GM12878 (cell line): ENCODE results near the gene BMPR2. TPM values are rescaled to one million over a fixed set of nuclear protein-coding genes. Genes with fewer than 3 reads are reported as not detected.

Source experiments
- ATAC-seq: fragments of 200-7000 bp; cut with Tn5 transposase; 3 replicates; pipeline ENCODE4 v1.9.1; 2020; ENCODE audit warnings: mild to moderate bottlenecking, moderate library complexity
- BruUV-seq: library from RNA; stranded (reverse); fragments of 400-500 nt; replicated peaks from 2 replicates; lab custom pipeline; 2021; lab: Mats Ljungman, UMichigan
- CTCF ChIA-PET: fragments of 300-600 bp; sonication (Branson Sonifier 250); formaldehyde crosslinking; extraction: SDS; loops from one replicate; lab custom pipeline; 2021; ENCODE audit warnings: inconsistent platforms; lab: Yijun Ruan, JAX
- POLR2A ChIA-PET: fragments of 350-600 bp; formaldehyde crosslinking; extraction: SDS; loops from one replicate; lab custom pipeline; 2021; ENCODE audit warnings: inconsistent platforms; lab: Charles Lee
- RAD21 ChIA-PET: fragments of 300-600 bp; sonication (Branson Sonifier 250); formaldehyde crosslinking; loops from one replicate; lab custom pipeline; 2023; ENCODE audit warnings: antibody characterized with exemption; ENCODE audit not compliant: unreplicated experiment; lab: Charles Lee
- SMC1A ChIA-PET: fragments of 300-600 bp; sonication (Branson Sonifier 250); formaldehyde crosslinking; loops from one replicate; lab custom pipeline; 2023; ENCODE audit not compliant: unreplicated experiment, uncharacterized antibody; lab: Charles Lee
- DNase-seq: peaks from one replicate; pipeline ENCODE4 v3.0.0-alpha.2; 2011; ENCODE audit warnings: low read depth, low spot score
- FAIRE-seq: peaks from 3 replicates; lab custom pipeline; 2011; peaks lifted over from hg19 to GRCh38; lab: Jason Lieb, UNC
- H2AFZ ChIP-seq: 2 replicates; pipeline ENCODE4 v1.6.0; 2011; ENCODE audit warnings: low read depth, low read length, control low read depth; ENCODE audit not compliant: control insufficient read depth
- H3K27ac ChIP-seq: 2 replicates; pipeline ENCODE4 v1.5.1; 2011; ENCODE audit warnings: control low read depth; ENCODE audit not compliant: control insufficient read depth, insufficient read depth
- H3K27me3 ChIP-seq, 2 experiments: replicated peaks in 1 of 2; 2 replicates each; pipeline versions ENCODE4 v1.6.0 to v1.6.1; 2011; ENCODE audit warnings: low read length in 1 of 2; ENCODE audit not compliant: control insufficient read depth in 2 of 2, insufficient read depth in 2 of 2
- H3K36me3 ChIP-seq, 2 experiments: 2 replicates each; pipeline ENCODE4 v1.5.1; 2011; ENCODE audit warnings: low read length in 1 of 2; ENCODE audit not compliant: control insufficient read depth in 2 of 2, insufficient read depth in 2 of 2
- H3K4me1 ChIP-seq: 2 replicates; pipeline ENCODE4 v1.6.1; 2011; ENCODE audit warnings: mild to moderate bottlenecking, low read length, moderate library complexity, mixed read lengths; ENCODE audit not compliant: control insufficient read depth, insufficient read depth
- H3K4me2 ChIP-seq: 2 replicates; pipeline ENCODE4 v1.6.0; 2011; ENCODE audit warnings: control low read depth; ENCODE audit not compliant: control insufficient read depth, insufficient read depth
- H3K4me3 ChIP-seq: fragments of 200-600 bp; sonication (generic); 2 replicates; pipeline ENCODE4 v1.5.1; 2016
- H3K79me2 ChIP-seq: 2 replicates; pipeline ENCODE4 v1.6.0; 2011; ENCODE audit warnings: low read length; ENCODE audit not compliant: control insufficient read depth, insufficient read depth
- H3K9ac ChIP-seq: 2 replicates; pipeline ENCODE4 v1.8.0; 2011; ENCODE audit warnings: low read length, control low read depth, mixed read lengths; ENCODE audit not compliant: control insufficient read depth, insufficient read depth
- H3K9me3 ChIP-seq: replicated peaks from 3 replicates; pipeline ENCODE4 v1.5.1; 2011; ENCODE audit warnings: mild to moderate bottlenecking, low read length; ENCODE audit not compliant: control insufficient read depth, insufficient read depth
- H4K20me1 ChIP-seq: 2 replicates; pipeline ENCODE4 v1.6.0; 2011; ENCODE audit not compliant: control insufficient read depth, insufficient read depth
- ATF3 ChIP-seq: IDR thresholded peaks from 2 replicates; pipeline ENCODE4 v1.6.1; 2011; ENCODE audit warnings: low read depth, mild to moderate bottlenecking, low read length, moderate library complexity, borderline replicate concordance; ENCODE audit errors: extremely low read depth
- MXI1 ChIP-seq: fragments of 150-350 bp; IDR thresholded peaks from 2 replicates; pipeline ENCODE4 v1.6.1; 2011; ENCODE audit warnings: low read depth, mild to moderate bottlenecking, inconsistent platforms, low read length, improper control_type of control experiment
- WGBS: methylation state at CpG from one replicate; pipeline ENCODE4 v1.1.6; 2016; ENCODE audit warnings: low lambda C conversion rate; ENCODE audit not compliant: insufficient replicate concordance, insufficient coverage; ENCODE audit errors: missing lambda C conversion rate; 5-methylcytosine and 5-hydroxymethylcytosine counted together
- in situ Hi-C: fragments of 300-500 bp; cut with MboI; formaldehyde crosslinking; loops from 9 replicates; pipeline ENCODE4 v1.14.3; 2018; ENCODE audit warnings: mixed read lengths
- intact Hi-C: fragments of 100-400 bp; cut with micrococcal nuclease; formaldehyde crosslinking; loops from one replicate; pipeline ENCODE4 v1.14.2; 2022; ENCODE audit not compliant: unreplicated experiment
- polyA plus RNA-seq, 11 experiments: library from polyadenylated mRNA; depleted of rRNA in 4 of 11; unstranded in 6 of 11; stranded (reverse) in 5 of 11; fragments of >200 nt; fragmentation: Nextera tagmentation in 4 of 11; fragmentation: Illumina TruSeq in 1 of 11; extraction: Ambion mirVana in 4 of 11; extraction: Trizol in 1 of 11; gene quantifications; 1 replicate in 1 of 11; 2 replicates in 10 of 11; pipeline versions ENCODE4 v1.2.1 to v1.2.3, GENCODE V29; 2011 to 2016; ENCODE audit warnings: inconsistent platforms in 2 of 11, missing spikeins in 2 of 11, low read depth in 1 of 11
- total RNA-seq, 4 experiments: library from RNA; depleted of rRNA in 3 of 4; stranded (reverse); fragments of >200 nt in 3 of 4; fragmentation: Illumina TruSeq in 1 of 4; extraction: Trizol in 1 of 4; gene quantifications; 2 replicates each; pipeline versions ENCODE4 v1.2.1 to v1.2.3, GENCODE V29; 2013 to 2021
- TF ChIP-seq, protein P1 (sequence below): fragments of 450-650 bp; IDR thresholded peaks from 2 replicates; pipeline ENCODE4 v1.6.1; 2016; ENCODE audit warnings: mild to moderate bottlenecking
- TF ChIP-seq, protein P2 (sequence below): fragments of 450-650 bp; IDR thresholded peaks from 2 replicates; pipeline ENCODE4 v1.6.1; 2017; ENCODE audit warnings: mild to moderate bottlenecking, moderate library complexity

BMPR2 gene
- total and polyA plus RNA-seq, 10 of the 15 experiments (the other 5 are each of a cell fraction or from before 2014, with no cell fraction given), result 2.4 to 33.0 (median 7.1) TPM

- FAIRE-seq, result no peak
- Histone ChIP-seq H3K27me3 (no peaks in the 10 kb centered on the region), H3K4me2 (no peak overlapping the region), H3K4me3 (no peak overlapping the region), H3K9ac (no peak overlapping the region), H4K20me1 (no peaks in the 10 kb centered on the region), H2AFZ (no peak overlapping the region), H3K9me3 (no peaks in the 10 kb centered on the region), H3K79me2 (no peaks in the 10 kb centered on the region), H3K36me3 (no peaks in the 10 kb centered on the region), H3K27ac (no peak overlapping the region), H3K4me1 (no peaks in the 10 kb centered on the region)
- SMC1A ChIA-PET, result interaction anchor here (1.2 kb wide), 1 partner anchor 17 kb away, joined by 3 read pairs; no protein-coding TSS in a partner anchor
- RAD21 ChIA-PET, result no interaction called here
- no peak for DNase-seq
- POLR2A ChIA-PET, result no interaction called here
- 98% methylated on average over 2 of the region's 2 CpGs for WGBS
- intact Hi-C loops, result no loop called here
- in situ Hi-C loops, result no loop called here
- no TSS peak for BruUV-seq
- TF ChIP-seq, protein P1, sequence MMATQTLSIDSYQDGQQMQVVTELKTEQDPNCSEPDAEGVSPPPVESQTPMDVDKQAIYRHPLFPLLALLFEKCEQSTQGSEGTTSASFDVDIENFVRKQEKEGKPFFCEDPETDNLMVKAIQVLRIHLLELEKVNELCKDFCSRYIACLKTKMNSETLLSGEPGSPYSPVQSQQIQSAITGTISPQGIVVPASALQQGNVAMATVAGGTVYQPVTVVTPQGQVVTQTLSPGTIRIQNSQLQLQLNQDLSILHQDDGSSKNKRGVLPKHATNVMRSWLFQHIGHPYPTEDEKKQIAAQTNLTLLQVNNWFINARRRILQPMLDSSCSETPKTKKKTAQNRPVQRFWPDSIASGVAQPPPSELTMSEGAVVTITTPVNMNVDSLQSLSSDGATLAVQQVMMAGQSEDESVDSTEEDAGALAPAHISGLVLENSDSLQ, result no peak
- TF ChIP-seq MXI1, result no peak
- no peak for TF ChIP-seq ATF3
- TF ChIP-seq, protein P2, sequence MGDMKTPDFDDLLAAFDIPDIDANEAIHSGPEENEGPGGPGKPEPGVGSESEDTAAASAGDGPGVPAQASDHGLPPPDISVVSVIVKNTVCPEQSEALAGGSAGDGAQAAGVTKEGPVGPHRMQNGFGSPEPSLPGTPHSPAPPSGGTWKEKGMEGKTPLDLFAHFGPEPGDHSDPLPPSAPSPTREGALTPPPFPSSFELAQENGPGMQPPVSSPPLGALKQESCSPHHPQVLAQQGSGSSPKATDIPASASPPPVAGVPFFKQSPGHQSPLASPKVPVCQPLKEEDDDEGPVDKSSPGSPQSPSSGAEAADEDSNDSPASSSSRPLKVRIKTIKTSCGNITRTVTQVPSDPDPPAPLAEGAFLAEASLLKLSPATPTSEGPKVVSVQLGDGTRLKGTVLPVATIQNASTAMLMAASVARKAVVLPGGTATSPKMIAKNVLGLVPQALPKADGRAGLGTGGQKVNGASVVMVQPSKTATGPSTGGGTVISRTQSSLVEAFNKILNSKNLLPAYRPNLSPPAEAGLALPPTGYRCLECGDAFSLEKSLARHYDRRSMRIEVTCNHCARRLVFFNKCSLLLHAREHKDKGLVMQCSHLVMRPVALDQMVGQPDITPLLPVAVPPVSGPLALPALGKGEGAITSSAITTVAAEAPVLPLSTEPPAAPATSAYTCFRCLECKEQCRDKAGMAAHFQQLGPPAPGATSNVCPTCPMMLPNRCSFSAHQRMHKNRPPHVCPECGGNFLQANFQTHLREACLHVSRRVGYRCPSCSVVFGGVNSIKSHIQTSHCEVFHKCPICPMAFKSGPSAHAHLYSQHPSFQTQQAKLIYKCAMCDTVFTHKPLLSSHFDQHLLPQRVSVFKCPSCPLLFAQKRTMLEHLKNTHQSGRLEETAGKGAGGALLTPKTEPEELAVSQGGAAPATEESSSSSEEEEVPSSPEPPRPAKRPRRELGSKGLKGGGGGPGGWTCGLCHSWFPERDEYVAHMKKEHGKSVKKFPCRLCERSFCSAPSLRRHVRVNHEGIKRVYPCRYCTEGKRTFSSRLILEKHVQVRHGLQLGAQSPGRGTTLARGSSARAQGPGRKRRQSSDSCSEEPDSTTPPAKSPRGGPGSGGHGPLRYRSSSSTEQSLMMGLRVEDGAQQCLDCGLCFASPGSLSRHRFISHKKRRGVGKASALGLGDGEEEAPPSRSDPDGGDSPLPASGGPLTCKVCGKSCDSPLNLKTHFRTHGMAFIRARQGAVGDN, result no peak
- no peak for ATAC-seq
- CTCF ChIA-PET, result no interaction called here
Observed at GRCh38 chr2:202460119-202460518, 84.0 kb downstream of the BMPR2 start.
